HG03457 (cell line): ENCODE data around the gene EFCAB5.

Experiments used
- ATAC-seq: cut with Tn5 transposase; IDR thresholded peaks from one replicate; pipeline ENCODE4 v1.9.1; 2021; ENCODE audit warnings: moderate number of reproducible peaks; ENCODE audit not compliant: unreplicated experiment

The EFCAB5 gene

GRCh38 chr17:30151471-30151870 lies 210.0 kb downstream of the EFCAB5 start:
- no peak for ATAC-seq

- no peak for ATAC-seq
Measured at GRCh38 chr17:30153463-30153862, 212.0 kb downstream of the EFCAB5 start.

DNA sequence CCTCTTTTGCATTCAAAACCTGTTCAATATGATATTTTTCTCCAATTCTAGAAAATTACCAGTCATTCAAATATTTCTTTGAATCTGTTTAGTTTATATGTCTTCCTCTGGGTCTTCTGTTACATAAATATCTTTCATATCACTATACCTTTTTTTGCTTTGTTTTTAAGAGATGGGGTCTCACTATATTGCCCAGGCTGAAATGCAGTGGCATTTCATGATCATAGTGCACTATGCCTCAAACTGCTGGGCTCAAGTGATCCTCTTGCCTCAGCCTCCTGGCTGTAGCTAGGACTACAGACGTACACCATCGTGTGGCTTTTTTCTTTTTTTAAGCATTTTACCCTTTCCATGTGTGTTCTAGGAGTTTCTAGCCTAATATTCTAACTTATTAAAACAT lies 214.0 kb downstream of the EFCAB5 start:
- ATAC-seq, result no peak
